Activated CD4-positive, alpha-beta T cell treated with anti-CD3 and anti-CD28 coated beads for 1 hour (primary cell): ENCODE measurements around the gene GALNT9.
"Not testable (repeated sequence)": the region's sequence is repeated elsewhere in the genome, so short reads cannot be mapped to it uniquely, and the experiment has no call there.

ENCODE experiments used
- DNase-seq: peaks from one replicate; pipeline ENCODE4 v3.0.0-alpha.2; 2020

The GALNT9 gene

DNA sequence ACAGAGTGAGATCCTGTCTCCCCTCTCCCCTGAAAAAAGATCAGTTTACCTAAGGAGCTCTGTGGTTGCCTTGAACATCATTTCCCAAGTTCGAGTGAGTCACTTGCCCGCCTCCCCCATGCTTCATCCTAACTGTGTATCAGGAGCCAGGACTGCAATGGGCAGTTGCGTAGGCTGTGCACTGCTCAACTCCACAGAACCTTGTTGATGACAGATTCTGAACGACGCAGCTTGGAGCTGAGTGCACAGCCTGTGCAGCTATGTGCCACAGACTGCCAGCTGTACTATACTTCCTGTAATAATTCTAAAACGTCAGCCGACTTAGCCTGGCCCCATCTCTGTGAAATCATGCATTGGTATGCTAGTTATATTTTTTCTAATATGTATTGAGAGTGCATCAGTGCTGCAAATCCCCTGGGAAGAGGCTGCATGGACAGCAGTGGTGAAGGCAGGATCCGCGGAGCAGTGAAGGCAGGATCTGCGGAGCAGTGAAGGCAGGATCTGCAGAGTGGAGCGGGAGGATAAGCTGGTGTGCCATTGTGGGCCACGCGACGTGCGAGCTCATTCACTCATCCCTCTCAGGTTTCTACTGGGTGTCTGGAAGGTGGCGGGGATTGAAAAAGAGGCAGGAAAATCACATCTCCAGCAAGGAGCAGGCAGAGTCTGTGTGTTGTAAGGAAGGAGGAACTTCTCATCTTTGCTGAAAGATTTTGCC is 80.8 kb downstream of the GALNT9 start:
- DNase-seq: no peak

GRCh38 chr12:132247718-132248452 is 81.5 kb downstream of the GALNT9 start:
- DNase-seq: no peak

- DNase-seq: no peak
Measured at GRCh38 chr12:132246997-132247717, 82.2 kb downstream of the GALNT9 start.

GRCh38 chr12:132245521-132246101 is 83.8 kb downstream of the GALNT9 start:
- DNase-seq: no peak

DNA sequence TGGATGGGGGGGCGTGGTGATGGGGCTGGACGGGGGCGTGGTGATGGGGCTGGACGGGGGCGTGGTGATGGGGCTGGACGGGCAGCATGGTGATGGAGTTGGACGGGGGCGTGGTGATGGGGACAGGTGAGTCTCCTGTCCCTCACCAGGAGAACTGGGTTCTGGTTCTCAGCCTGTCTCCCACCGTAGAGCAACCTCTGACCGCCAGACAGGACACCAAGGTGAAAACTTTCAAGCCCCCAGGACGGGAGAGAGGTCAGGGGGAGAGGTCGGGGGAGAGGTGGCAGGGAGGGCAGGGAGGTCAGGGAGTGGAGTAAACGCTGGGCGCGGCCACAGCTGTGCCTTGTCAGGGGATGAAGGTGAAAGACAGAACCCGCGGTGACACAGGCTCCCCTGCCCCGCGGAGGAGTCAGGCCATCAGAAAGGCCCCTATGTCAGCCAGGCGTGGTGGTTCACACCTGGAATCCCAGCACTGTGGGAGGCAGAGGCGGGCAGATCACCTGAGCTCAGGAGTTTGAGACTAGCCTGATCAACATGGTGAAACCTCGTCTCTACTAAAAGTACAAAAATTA is 84.6 kb downstream of the GALNT9 start:
- no peak for DNase-seq

DNA sequence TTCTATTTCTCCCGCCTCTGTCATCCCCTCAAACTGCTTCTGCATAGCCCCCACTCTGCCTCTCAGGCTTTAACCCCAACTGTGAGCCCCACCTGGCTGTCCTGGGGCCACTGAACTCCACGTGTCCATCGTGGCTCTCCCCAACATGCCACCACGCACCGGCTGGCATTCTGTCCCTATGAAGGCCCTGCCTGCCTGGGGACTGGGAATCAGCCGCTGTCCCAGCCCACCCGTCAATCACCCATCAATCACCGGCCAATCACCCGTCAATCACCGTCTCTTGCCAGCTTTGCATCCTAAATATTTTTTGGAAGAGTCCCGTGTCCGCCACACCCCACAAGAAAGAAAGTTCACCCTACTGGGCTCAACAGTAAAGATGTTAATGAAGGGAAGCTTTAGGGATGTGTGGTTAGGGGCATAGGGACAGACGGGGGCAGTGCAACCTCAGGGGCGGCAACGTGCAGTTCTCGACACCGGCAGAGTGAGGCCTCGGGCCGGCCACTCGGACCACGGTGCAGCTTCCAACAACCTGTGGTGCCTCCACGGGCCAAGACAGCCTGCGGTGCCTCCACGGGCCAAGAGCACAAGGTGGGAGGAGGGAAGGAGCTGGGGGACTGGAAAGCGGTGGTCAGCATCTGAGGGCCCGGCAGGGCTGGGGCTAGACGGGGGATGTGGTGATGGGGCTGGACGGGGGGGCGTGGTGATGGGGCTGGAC is 85.6 kb downstream of the GALNT9 start:
- no peak for DNase-seq

- DNase-seq: not testable (repeated sequence)
Measured at GRCh38 chr12:132243171-132243570, 86.2 kb downstream of the GALNT9 start.

GRCh38 chr12:132240669-132241007 is 88.8 kb downstream of the GALNT9 start:
- not testable (repeated sequence) for DNase-seq

GRCh38 chr12:132239796-132240668 is 89.4 kb downstream of the GALNT9 start:
- no peak for DNase-seq

- DNase-seq: no peak
Measured at GRCh38 chr12:132239392-132239791, 90.0 kb downstream of the GALNT9 start.

- no peak for DNase-seq
Measured at GRCh38 chr12:132238884-132239283, 90.5 kb downstream of the GALNT9 start.

GRCh38 chr12:132238488-132238854 is 90.9 kb downstream of the GALNT9 start:
- no peak for DNase-seq

DNA sequence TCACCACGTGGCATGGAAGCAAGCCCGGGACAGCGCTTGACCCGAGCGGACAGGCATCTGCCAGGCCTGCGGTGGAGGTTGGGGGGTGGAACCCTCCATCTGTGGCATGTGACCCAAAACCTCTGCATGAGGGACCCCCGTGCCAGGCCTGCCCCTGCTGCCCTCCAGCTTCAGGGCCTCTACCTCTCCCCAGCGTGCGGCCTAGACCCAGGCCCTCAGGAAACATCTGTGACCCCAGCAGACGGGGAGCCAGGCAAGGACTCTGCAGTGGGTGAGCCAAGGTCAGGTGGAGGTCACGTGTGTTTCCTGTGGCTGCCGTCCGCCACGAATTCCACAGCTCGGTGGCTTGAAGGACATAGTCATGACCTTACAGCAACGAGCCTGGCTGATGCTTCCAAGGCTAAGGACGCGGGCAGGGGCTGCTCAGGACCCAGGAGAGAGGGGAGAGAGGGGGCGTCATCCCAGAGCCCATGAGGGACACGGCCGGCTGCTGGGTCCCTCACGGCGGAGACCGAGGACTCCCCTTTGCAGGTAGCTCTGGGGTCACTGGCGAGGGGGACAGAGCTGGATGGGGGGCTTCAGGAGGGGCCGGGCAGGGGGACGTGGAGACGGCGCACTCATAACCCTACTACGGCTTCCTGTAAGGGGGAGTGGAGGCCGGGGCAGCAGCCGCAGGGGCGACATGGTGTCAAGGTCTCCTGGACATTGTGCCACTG is 91.5 kb downstream of the GALNT9 start:
- no peak for DNase-seq

GRCh38 chr12:132236930-132237771 is 92.2 kb downstream of the GALNT9 start:
- no peak for DNase-seq

DNA sequence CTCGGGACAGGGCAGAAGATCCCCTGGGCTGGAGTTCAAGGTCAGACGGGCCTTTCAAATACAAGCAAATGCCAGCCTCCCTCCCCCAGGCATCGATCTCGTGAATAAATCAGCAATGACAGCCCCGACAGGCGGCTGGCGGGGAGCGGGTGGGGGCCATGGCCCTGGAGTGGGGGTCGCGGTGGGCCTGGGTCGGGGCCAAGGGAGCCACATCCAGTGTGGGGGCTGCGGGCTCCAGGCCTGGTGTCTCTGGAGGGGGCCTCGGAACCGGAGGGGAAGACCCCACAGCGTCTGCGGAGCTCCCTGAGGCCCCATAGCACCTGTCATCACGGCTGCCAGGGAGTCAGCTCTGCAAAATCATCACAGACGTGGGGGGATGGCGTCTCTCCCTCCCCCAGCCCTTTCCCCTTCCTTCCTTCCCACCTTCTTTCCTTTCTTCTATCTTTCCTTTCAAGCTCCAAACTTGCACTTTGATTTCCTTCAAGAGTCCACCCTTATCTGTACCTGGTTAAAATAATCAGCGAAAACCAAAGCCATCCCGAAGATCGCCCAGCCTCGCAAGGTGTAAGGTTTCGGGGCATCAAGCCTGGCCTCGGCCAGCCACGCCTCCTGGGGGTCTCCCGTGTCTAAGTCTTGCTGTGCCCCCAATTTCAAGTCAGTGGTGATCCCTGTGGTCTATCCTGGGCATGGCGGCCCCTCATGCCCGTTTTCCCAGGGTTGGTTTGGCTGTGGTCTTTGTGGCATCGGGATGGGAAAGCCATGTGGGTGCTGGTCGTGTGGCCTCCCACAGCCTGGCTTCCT is 93.1 kb downstream of the GALNT9 start:
- DNase-seq: no peak

GRCh38 chr12:132235116-132235820 is 94.1 kb downstream of the GALNT9 start:
- DNase-seq: no peak

DNA sequence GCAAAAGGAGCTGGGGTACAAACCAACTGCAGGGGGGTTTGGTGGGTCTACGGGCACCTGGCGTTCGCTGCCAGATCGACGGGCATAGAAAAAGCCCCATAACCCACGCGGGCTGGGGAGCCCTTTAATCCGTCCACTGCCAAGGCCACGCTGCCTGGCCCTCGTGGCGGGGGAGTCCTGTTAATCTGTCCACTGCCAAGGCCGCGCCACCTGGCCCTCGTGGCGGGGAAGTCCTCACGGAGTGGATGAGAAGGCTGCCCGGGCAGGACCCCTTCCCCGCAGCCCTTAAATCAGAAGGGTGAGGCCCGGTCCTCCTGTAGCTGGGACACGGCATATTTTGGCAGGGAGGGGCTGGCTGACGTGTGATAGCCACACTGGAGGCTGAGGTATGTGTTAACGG is 99.0 kb downstream of the GALNT9 start:
- DNase-seq: no peak

- DNase-seq: no peak
Measured at GRCh38 chr12:132229926-132230325, 99.5 kb downstream of the GALNT9 start.
